ENCODE measurements around the gene MYO9B.
"Not testable (repeated sequence)": the region's sequence is repeated elsewhere in the genome, so short reads cannot be mapped to it uniquely, and the experiment has no call there.

MYO9B gene

DNA sequence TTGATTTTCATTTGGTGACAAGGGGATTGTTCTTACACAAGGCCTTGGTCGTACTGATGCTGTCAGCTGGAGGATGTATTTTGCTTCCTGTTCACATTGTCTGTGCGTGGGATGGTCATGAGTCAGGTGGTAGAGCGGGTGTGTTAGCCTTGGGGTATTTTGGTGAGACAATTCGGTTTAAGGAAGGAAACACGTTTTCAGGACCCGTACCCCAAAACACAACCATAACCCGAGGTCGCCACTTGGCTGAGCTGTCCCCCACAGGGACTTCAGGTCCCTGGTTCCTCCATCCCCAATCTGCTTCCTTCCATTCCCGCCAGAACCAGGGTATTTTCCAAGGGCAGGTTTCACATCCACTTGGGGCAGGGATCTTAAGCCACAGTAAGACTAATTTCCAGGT lies 15.0 kb downstream of the MYO9B start:
- DNase-seq, result peak; percentile 39

DNA sequence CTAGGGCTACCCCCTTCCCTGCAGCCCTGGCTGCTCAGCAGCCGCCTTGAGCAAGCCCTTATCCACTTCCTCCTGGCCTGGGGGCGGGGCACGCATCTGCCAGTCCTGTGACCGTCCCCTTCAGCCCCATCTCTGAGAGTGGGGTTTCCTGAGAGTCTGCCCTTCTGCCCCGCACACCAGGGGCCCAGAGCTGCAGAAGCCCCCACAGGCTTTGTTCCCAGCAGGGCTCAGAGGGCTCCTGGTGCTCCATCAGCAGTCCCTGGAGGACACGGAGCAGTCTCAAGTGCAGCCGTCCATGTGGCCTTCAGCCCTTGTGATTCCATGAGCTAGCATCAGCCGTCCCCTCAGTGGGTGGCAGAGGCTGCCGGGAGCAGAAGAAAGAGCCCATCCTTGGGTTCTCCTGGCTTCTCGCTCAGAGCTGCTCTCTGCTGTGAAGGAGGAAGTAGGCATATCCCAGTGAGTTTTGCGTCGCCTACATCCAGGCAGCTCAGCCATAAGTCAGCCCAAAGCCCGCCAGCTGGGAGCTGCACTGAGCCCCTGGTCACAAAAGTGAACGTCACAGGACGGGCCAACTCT lies 16.3 kb downstream of the MYO9B start:
- peak; percentile 36 for DNase-seq

DNA sequence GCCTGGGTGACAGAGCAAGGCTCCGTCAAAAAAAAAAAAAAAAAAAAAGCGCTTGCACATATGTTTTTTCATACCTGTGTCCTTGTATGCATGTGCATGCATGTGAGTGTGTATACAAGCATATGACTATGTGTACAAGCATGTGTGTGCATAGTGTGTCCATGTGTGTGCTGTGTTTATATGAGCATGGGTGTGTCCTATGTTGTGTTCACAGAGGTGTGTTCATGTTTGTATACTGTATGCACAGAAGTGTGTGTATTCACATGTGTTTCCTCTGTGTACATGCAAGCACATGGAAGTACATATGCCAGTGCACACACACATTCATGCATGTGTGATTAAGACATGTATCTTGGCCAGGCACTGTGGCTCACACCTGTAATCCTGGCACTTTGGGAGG lies 17.1 kb downstream of the MYO9B start:
- no peak for DNase-seq

DNA sequence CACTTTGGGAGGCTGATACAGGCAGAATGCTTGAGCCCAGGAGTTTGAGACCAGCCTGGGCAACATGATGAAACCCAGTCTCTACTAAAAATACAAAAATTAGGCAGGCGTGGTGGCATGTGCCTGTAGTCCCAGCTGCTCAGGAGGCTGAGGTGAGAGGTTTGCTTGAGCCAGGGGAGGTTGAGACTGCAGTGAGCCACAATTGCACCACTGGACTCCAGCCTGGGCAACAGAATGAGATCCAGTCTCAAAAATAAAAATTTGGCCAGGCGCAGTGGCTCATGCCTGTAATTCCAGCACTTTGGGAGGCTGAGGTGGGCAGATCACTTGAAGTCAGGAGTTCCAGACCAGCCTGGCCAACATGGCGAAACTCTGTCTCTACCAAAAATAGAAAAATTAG lies 19.1 kb downstream of the MYO9B start:
- not testable (repeated sequence) for DNase-seq

DNA sequence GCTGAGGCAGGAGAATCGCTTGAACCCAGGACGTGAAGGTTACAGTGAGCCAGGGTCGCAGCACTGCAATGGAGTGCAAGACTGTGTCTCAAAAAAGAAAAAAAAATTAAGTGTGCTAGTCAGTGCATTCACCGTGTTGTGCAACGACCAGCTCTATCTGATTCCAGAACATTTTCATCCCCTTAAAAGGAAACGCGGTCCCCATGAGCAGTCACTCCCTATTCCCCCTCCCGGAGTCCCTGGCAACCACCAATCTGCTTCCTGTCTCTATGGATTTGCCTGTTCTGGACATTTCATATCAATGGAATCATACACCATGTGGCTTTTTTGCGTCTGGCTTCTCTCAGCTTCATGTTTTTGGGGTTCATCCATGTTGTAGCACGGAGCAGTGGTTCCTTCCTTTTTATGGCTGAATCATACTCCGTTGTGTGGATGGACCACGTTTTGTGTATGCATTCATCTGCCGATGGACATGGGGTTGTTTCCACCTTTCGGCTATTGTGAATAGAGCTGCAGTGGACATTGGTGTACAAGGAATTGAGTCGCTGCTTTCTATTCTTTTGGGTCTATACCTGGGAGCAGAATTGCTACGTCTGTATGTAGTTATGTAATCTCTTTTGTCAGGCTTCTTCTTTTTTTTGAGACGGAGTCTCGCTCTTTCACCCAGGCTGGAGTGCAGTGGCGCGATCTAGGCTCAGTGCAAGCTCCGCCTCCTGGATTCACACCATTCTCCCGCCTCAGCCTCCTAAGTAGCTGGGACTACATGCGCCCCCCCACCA lies 19.8 kb downstream of the MYO9B start:
- DNase-seq, result no peak

DNA sequence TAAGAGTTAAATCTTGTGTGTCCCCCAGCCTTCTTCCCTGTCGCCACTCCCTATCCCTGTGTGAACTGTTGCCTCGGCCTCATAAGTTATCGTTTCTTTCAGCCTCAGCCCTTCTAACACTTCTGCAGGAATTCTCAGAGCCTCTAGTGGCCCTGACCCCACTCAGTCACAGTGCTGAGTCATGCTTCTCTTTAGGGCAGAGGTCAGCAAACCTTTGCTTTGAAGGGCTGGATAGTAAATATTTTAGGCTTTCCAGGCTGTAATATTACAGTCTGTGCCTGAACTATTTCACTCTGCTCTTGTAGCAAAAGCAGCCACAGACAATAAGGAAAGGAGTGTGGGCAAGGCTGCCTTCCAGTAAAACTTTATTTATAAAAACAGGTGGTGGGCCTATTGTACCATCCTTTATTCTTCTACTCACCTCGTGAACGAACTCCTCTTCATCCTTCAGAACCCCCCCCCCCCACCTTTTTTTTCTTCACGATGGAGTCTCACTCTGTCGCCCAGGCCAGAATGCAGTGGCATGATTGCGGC lies 22.1 kb downstream of the MYO9B start:
- no peak for DNase-seq

GRCh38 chr19:17098326-17098725 lies 22.7 kb downstream of the MYO9B start:
- no peak for DNase-seq

DNA sequence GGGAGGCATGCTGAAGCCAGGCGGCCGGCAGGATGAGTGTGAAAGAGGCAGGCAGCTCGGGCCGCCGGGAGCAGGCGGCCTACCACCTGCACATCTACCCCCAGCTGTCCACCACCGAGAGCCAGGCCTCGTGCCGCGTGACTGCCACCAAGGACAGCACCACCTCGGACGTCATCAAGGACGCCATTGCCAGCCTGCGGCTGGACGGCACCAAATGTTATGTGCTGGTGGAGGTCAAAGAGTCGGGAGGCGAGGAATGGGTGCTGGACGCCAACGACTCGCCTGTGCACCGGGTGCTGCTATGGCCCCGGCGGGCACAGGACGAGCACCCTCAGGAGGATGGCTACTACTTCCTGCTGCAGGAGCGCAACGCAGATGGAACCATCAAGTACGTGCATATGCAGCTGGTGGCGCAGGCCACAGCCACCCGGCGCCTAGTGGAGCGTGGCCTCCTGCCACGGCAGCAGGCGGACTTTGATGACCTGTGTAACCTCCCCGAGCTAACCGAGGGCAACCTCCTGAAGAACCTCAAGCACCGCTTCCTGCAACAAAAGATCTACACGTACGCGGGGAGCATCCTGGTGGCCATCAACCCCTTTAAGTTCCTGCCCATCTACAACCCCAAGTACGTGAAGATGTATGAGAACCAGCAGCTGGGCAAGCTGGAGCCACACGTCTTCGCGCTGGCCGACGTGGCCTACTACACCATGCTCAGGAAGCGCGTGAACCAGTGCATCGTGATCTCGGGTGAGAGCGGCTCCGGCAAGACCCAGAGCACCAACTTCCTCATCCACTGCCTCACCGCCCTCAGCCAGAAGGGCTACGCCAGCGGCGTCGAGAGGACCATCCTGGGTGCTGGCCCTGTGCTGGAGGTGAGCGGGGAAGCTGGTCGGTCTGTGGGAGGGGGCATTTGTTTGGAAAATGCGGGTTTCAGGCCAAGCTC lies 26.4 kb downstream of the MYO9B start:
- DNase-seq, result no peak

DNA sequence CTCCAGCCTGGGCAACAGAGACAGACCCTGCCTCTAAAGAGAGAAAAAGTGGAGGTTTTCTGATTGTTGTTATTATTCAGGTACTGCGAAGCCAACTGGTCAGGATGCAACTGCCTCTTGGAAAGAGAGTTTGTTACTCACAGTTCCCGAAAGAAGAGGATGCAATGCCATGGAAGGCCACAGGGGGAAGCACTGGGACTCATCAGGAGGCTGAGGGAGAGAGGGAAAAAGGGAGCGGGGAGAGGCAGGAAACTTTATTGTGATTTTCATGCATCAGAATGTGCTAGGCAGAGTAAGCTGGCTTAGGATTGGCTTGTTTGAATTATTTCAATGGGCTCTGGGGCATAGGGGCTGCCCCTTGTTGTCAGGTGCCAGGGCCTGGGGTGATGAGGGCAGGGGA lies 27.6 kb downstream of the MYO9B start:
- peak; percentile 17 for DNase-seq

- no peak for DNase-seq
Observed at GRCh38 chr19:17104679-17105078, 29.1 kb downstream of the MYO9B start.

DNA sequence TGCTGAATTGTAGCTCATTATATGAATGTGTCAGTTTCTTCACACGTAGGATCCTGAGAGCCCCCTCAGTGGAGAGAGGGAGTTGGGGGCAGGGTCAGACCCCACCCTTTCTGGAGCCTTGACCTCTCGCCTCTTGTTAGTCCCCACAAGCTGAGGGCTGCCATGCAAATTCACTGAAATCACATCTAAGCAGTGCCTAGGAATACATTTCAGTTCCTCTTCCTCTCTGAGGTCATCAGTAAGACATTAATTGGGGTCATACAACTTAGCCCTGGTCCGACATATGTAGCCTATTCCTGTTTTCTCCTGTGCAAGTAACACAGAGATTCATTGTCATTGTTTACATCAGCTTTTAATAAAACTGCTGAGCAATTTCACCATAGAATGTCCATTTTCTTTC lies 30.0 kb downstream of the MYO9B start:
- no peak for DNase-seq

DNA sequence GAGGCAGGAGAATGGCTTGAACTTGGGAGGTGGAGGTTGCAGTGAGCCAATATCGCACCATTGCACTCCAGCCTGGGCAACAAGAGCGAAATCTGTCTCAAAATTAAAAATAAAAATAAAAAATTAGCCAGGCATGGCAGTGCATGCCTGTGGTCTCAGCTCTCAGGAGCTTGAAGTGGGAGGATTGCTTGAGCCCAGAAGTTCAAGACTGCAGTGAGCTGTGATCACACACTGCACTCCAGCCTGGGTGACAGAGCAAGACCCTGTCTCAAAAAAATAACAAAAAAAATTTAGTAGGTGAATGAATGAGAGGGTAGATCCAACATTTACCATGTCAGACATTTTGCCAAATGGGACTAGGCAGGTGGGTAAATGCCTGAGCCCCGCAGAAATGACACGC lies 31.4 kb downstream of the MYO9B start:
- not testable (repeated sequence) for DNase-seq

GRCh38 chr19:17107546-17108452 lies 32.2 kb downstream of the MYO9B start:
- DNase-seq, result peak; percentile 14

GRCh38 chr19:17108453-17108784 lies 32.8 kb downstream of the MYO9B start:
- DNase-seq, result no peak

- DNase-seq, result no peak
Observed at GRCh38 chr19:17109300-17109699, 33.7 kb downstream of the MYO9B start.

- peak; percentile 16 for DNase-seq
Observed at GRCh38 chr19:17109962-17110598, 34.5 kb downstream of the MYO9B start.

- DNase-seq, result no peak
Observed at GRCh38 chr19:17110599-17110966, 35.0 kb downstream of the MYO9B start.

- no peak for DNase-seq
Observed at GRCh38 chr19:17111766-17112165, 36.2 kb downstream of the MYO9B start.

GRCh38 chr19:17112271-17112670 lies 36.7 kb downstream of the MYO9B start:
- no peak for DNase-seq

GRCh38 chr19:17112700-17113099 lies 37.1 kb downstream of the MYO9B start:
- no peak for DNase-seq

GRCh38 chr19:17113127-17113785 lies 37.7 kb downstream of the MYO9B start:
- DNase-seq, result no peak

All from CD4-positive, alpha-beta T cell treated with Interleukin-17A for 4 hours (primary cell).